Dedifferentiated amniotic fluid mesenchymal stem cell (primary cell): ENCODE data around the gene MAN1C1.

Experiments
- DNase-seq: peaks from one replicate; pipeline ENCODE4 v3.0.0-alpha.2; 2016; ENCODE audit errors: extremely low spot score

Gene MAN1C1

DNA sequence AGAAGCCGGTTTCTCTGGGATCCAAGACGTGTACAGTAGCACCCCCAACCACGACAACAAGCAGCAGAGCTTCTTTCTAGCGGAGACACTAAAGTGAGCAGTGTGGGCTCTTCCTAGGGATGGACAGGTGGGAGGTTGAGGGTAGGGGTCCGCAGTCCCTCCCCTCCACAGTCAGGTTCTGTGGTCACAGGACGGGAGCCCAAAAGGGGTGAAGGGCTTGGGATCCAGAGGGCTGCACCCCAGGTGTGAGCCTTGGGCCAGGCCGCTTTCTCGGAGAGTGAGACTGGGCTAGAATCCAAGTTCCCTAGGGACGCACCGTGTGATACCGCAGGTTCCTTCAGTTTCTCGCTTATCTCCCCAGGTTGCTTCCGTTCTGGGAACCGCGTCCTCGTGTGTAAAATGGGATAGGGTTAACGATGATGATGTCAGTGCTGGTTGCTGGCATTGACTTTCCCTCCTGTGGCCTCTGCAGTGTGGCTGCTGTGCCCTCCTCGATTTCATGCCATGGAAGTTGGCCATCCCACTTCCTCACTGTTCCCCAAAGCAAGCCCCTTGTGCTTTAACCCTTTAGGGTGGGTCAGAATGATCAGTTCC is 166.1 kb downstream of the MAN1C1 start:
- no peak for DNase-seq

DNA sequence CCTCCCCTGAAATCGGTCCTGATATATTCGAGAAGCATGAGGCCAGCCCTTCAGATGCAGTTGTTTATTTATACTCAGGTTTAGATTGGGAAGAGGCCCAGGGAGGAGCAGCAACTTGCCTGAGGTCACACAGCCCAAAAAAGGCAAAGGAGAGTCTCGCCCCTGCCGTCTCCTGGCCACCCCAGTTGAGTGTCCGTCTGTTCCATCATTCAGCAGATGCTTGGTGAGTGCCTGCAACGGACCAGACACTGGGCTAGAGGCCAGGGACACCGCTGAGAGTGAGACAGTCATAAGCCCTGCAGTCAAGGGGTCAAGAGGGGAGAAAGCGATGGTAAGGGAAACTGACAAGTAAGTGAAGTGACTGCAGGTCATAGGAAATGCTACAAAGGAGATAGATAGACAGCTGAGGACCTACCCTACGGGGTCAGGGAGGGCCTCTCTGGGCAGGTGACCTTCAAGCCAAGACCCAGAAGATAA is 168.0 kb downstream of the MAN1C1 start:
- no peak for DNase-seq

DNA sequence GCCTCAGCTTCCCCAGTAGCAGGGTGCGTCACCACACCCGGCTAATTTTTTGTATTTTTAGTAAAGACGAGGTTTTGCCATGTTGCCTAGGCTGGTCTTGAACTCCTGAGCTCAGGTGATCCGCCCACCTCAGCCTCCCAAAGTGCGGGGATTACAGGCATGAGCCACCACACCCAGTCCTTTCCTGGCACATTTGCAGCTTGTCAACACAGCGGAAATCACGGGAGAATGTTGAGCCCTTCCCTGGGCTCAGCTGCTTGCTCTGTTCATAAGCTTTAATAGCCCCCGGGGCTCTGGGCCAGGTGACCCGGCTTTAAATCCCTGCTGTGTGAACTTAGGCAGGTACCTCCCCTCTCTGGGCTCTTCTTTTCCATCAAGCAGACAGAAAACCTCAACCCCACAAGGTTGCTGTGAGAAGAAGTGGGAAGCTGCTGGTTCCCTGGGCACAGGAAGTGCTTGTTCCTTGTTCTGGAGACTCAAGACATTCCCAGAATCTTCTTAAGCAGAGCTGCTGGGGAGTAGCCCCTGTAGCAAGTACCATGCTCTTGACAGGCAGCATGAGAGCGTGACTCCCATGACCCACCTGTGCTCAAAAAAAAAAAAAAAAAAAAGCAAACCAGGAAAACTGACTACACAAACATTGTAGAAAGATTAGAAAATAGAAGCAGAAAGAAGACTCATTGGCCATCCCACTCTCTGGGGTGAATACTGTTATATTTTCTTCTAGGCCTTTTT is 168.9 kb downstream of the MAN1C1 start:
- no peak for DNase-seq

DNA sequence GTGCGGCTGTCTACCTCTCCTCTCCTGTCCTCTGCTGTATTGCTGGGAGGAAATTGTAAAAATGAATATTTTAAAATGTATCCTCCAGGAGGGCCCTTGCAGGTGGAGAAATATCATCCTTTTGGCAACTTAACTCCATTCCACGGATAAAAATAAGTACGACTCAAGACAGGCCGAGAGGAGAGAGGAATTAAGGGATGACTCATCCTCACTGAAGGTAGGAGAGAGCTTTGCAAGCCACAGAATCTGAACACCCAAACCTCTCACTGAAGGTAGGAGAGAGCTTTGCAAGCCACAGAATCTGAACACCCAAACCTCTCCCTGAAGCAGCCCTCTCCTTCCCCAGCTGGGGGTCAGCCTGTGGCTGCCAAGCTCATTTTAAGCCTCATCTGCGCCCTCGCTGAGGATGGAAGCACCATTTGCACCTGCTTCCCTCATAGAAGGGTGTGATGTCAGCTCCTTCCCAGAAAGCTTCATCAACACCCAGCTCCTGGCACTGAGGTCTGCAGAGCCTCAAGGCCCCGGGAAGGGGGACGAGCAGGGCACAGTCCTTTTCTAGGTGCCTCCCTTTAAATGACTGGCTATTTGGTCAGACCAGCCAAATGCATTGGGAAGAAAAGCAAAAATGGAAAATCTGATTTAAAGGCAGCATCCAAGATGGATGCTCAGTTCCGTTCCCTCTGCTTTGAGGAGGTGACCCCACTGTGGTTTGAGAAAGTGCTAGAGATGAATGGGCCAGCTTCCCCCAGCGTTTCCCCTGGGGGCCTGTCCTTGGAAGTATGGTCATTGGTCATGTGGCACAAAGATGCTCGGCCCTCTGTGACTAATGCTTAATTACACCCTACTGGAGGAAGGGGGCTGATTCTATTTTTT is 170.5 kb downstream of the MAN1C1 start:
- no peak for DNase-seq

DNA sequence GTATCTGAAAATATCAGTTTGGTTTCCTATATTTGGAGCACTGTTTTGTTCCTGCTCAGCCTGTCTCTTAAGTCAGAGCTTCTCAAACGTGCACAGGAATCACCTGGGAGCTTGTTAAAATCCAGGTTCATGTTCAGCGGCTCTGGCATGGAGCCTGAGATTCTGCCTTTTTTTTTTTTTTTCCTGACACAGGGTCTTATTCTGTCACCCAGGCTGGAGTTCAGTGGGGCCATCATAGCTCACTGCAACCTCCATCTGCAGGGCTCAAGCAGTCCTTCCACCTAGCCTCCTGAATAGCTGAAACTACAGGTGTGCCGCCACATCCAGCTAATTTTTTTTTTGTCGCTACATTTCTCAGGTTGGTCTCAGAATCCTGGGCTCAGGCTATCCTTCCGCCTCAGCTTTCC is 171.2 kb downstream of the MAN1C1 start:
- DNase-seq: no peak

DNA sequence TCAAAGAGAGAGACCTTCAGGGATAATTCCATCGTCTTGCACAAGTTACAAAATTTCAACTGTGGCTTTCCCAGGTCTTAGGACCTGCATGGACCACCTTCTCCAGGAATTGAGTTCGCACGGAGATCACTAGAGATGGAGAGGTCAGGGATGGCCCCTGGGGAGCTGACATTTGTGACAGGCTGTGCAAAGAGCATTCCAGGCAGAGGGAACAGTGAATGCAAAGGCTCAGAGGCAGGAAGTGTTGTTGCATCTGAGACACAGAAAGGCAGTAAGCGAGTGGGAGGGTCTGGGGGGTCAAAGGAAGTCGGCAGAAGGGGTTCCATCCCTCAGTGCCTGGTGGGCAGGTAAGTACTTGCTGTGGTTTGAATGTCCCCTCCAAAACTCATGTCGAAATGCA is 173.9 kb downstream of the MAN1C1 start:
- no peak for DNase-seq

DNA sequence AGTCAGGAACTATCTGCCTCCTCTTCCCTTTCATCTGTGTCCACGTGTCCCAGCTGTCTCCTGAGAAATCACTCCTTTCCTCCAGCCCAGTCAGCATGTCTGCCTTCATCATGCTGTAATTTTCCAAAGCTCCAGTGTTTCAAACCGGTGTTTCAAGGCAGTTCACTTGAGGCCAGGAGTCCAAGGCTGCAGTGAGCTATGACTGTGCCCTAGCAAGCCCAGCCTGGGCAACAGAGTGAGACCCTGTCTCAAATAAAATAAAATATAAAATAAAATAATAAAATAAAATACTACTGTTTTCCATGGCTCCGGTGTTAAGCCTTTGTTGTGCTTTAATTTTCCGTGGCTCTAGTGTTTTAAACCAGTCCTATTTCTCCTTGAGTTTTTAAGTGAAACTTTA is 175.5 kb downstream of the MAN1C1 start:
- DNase-seq: no peak

DNA sequence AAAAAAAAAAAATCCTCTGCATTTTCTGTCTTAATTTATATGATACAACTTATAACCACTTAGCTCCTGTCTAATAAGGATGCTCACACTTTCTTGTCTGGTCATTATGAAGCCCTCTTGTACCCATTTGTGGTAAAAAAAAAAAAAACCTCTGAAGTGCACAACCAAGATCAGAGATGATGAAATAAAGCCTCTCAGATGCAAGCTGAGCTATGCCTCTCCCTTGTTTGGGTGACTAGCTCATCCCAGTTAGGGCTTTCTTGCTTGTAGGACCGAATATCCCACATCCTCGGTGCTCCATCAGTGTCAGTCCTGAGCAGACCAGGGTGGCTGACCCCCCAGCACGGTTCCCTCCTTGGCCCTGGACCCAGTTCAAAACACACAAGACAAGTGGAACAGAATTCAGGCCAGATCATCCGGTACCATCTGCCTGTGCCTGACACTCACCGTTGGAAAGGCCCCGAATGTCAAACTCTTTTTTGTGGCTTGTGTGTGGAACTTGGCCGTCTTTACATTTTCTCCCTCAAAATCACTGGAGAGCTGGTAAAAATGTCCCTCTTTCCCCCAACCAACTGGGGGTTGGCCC is 177.1 kb downstream of the MAN1C1 start:
- DNase-seq: no peak

DNA sequence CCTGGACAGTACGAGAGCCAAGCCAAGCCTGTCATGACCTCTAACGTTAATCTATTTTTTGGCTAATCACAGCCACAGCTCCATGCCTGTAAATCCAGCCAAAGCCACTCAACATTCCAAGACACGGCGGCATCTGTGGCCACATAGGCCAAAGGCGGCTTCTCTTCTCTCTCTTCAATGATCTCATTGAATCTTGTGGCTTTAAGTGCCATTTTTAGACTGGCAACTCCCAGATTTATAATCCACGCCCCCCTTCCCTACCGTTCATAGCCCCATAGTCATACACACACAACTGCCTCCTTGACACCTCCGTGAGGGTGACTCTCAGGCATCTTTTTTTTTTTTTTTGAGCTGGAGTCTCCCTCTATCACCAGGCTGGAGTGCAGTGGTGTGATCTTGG is 177.7 kb downstream of the MAN1C1 start:
- DNase-seq: no peak

DNA sequence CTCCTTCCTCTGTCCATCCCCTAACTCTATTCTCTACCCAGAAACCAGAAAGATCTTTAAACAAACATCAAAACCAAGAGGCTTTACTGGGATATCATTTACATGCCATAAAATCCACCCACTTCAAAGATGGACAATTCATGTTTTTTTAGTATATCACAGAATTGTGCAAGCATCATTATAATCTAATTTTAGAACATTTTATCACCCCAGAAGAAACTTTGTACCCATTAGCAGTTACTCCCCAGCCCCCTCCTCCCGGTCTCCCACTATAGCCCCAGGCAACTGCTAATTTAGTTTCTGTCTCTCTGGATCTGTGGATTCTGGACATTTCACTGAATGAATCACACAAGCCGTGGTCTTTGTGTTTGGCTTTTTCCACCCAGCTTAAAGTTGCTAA is 178.6 kb downstream of the MAN1C1 start:
- DNase-seq: no peak

DNA sequence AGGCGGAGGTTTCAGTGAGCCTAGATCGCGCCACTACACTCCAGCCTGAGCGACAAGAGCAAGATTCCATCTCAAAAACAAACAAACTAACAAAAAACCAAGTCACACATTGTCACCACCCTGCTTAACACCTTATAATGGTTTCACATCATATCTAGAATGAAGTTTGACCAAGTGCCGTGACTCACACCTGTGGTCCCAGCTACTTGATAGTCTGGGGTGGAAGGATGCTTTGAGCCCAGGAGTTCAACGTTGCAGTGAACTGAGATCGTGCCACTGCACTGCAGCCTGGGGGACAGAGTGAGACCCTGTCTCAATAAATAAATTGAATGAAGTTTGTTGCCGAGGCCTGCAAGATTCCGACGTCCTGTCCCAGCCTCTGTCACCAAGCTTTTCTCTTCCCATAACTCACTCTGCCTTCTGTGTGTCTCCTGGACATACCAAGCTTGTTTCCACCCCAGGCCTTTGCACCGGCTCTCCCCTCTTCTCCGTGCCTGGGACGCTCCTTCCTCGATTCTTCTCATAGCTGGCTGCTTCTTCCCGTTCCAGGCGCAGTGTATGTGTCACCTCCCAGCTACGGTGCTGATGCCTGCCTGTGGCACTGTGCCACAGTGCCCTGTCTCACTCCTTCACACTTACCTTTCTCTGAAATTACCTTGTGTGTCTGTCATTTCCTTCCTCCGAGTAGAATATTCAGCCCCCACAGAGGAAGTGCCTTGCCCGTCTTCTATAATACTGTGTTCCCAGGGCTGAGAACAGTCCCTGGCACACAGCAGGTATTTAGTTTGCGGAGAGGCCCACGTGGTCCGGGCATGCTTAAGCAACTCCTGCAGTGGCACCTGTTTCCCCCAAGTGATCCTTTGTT is 179.6 kb downstream of the MAN1C1 start:
- DNase-seq: no peak

DNA sequence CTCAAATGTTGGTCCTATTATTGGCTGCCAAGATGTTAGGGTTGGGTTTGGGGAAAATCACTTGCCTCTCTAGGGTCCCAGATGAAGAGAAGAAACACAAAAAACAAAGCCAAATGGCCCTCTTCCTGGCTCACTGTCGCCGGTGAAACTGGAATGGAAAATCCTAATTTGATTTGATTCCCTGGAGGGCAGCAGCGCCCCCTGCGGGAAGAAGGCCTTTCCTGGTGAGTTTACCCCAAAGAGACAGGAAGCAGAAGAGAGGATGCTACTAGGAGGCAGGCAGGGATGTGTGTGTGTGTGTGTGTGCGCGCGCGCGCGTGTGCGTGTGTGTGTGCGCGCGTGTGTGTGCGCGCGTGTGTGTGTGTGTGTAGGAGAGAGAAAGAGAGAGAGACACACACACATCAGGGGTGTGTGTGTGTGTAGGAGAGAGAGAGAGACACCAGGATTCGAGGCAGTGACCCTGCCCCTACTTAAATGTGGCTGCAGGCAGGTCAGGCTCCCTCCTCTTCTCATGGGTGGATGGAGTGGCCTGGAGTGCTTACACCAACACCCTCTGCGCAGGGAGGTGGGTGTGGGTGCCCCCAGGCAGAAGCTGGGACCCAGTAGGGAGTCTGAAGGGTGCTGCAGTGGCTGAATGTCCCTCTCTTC is 180.3 kb downstream of the MAN1C1 start:
- DNase-seq: peak; percentile 58

DNA sequence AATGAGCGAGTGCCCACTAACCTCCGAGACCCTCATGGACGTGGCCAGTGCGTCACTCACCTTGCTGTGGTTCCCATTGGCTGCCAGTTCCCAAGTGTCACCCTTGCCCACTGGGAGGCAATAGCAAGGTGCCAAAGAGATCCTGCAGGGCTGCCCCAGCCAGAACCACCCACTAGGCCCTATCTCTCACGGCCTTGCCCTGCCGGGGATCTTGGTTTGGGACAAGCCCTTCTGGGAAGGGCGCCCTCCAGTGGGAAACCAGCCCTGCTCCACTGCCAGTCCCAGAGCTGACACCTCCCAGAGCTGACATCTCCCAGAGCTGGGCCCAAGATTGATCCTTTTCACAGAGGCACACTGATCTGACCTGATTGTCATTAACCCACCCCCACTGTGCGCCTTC is 181.3 kb downstream of the MAN1C1 start:
- no peak for DNase-seq

DNA sequence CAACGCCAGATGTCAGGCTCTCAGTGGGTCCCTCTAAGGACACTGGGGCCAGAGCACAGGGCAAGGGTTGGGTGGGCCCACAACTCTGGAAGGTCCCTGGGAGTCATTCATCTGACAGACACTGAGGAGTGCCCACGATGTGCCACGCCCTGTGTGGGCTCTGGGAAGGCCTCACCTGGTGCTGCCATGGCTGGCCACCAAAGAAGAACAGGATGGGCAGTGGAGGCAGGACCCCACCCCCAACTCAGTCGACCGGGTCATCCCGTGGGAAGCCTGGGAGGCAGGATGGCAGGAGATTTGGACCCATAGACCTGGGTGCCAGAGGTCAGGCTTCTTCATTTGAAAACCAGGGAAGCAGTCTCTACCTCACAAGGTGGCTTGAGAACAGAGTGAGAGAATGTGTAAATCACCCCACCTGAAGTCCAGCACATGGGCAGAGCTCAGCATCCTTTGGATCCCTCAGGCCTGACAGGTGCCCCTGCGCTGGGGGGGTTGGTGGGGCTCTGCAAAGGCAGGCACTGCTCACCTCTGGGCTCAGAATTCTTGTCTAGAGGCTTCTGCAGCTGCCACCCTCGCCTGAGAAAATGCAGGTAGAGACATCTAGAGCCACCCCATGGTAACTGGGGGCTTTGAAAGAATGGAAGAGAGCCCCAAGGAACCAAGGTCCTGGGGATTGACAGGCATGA is 182.2 kb downstream of the MAN1C1 start:
- DNase-seq: no peak

DNA sequence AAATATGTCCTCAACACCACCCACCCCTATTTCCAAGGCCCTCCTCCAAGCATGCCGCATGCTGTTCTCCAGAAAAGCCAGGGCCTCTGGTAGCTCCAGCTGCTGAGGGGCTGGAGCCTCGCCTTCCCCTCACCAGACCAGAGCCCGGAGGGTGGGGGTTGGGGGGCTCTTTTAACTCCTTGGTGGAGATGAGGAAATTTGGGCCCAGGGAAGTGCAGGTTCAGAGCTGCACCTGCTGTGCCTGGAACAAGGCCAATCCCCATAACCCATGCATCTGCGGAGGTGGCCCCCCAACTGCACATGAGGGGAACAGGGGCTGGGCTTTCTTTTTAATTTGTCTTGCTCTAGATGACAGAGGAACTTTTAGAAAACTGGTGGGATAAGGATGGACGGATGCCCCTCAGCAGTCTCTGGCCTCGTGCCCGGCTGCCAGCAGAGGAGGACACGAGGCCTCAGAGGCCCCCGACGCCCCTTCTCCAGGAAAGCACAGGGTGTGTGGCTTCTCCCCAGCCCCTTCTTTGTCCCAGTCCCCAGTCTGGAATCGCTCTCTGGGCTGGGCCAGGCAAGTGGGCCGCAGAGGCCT is 182.9 kb downstream of the MAN1C1 start:
- no peak for DNase-seq

DNA sequence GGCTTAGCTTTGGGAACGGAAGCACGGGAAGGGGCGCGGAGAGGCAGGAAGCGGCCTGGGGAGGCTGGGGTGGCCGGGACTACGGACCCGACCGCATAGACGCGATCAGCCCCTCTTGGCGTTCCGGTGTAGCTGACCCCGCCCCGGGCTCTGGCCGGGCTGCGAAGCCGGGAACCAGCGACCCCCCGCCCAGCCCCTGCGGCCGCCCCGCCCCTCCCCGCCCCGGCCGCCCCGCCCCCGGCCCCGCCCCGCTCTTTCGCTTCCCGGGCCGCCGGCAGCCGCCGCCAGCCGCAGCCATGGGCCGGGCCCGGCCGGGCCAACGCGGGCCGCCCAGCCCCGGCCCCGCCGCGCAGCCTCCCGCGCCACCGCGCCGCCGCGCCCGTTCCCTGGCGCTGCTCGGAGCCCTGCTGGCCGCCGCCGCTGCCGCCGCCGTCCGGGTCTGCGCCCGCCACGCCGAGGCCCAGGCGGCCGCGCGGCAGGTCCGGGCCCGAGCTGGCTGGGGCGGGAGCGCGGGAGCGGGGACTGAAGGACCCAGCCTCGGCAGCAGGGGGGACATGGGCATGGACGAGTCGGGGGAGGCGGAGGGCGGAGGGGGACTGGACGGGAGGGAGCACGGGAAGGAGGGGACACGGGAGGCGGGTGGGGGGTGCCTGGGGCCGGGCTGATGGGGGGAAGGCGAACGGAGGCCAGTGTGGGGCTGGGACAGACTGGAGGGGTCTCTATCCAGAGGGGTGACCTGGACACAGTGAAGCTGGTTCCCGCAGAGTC is 183.5 kb downstream of the MAN1C1 start, which contains the start of gene SELENON:
SELENON (plus strand) TSS at position 259 of the 768 bp plus-strand sequence; CDS start at position 297, 38 bp downstream.
- DNase-seq: no peak

DNA sequence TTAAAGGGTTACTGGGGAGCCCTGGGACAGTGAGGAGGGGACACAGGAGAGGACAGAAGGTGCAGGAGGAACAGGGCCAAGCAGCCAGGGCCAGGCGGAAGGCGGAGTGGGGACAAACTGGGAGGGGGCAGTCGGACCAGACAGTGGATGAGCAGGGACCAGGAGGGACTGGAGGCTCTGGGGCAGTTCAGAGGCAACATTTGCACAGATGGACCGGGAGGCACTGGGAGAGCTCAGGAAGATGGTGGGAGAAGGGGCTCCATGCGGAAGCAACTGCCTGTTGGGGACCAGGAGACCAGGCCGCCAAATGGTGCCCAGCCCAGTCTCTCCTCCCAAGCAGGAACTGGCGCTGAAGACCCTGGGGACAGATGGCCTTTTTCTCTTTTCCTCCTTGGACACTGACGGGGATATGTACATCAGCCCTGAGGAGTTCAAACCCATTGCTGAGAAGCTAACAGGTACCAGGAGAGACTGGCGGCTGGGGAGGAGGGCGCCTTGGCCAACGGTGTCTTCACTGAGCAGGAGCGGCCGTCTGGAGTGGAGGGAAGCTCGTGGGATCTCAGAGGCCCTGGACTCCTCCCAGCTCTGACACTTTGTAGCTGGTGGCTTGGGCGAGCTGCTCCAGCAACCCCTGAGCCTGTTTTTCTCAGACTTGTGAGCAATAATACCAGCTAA is 184.2 kb downstream of the MAN1C1 start:
- DNase-seq: no peak

DNA sequence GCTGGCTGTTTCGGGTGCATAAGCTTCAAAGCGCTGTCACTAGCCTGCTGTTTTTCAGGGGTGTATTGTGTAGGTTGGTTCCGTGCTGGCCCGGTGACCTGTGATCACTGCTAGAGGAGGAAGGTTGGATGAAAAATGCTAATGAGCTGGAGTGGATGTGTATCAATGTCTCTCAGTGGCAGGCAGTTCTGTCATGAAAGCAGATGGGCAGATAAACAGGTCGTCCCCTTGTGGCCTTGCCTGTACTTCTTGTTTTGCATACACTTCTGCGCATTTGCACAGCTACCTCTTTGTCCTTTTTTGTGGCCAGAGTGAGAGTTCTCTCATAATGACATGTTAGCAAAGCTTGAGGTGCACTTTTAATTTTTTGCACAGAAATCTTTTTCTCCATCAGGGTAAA is 186.3 kb downstream of the MAN1C1 start:
- DNase-seq: no peak
